Stimulated activated CD4-positive, alpha-beta T cell treated with anti-CD3 and anti-CD28 coated beads, Interleukin-12 subunit alpha, Interleukin-12 subunit beta, amount 100 ng/mL, for 24 hours (primary cell): ENCODE results near the gene SIAH3.

ENCODE experiments used
- DNase-seq, 2 experiments: peaks; one replicate each; pipeline ENCODE4 v3.0.0-alpha.2; 2020; ENCODE audit warnings: low read depth in 2 of 2

Gene SIAH3

DNA sequence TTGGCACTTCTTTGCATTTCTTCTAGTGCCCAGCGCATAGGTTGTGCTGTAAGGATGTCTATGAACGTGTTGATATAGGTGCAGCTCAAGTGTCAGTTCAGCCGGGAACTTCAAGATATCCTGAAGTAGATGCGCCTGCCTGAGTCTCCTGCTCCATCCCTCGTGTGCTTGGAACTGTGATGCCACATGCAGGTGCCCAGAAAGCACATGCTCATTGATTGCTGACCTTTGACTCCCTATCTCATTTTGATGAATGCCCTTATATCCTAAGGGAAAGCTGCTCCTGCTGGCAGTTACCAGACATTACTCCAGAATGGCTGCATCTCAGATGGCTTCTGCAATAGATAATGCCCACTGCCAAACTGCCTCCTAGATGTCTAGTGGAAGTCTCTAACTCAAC, 108.6 kb downstream of the SIAH3 start:
- no peak for DNase-seq

- DNase-seq = peak in 1 of 2 experiments; percentile 3
Observed at GRCh38 chr13:45737571-45738017, 114.0 kb downstream of the SIAH3 start.

DNA sequence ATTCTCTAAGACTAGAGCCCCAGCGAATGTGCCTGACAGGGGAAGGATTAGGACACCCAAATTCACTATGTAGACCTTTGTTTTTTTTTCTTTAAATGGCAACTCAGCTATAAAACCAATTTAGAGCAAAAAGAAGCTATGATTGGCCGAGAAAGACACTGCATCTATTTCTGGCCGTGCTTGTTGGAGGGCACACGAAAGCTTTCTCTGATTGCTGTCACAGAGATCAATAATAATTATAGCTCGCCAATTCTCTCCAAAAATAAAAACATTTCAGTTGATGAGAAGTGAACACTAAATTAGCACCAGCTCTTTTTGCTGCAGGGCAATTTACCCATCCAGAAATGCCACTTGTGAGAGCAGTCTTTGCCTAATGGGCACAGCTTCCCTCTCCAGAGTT, 118.2 kb downstream of the SIAH3 start:
- DNase-seq = no peak

GRCh38 chr13:45732916-45733315, 118.6 kb downstream of the SIAH3 start:
- no peak for DNase-seq

- DNase-seq = no peak
Observed at GRCh38 chr13:45731455-45731854, 120.1 kb downstream of the SIAH3 start.

GRCh38 chr13:45728759-45729158, 122.8 kb downstream of the SIAH3 start:
- DNase-seq = no peak
